Measurements from ENCODE around the gene CNNM3.
"Not testable (repeated sequence)": the region's sequence is repeated elsewhere in the genome, so short reads cannot be mapped to it uniquely, and the experiment has no call there.

DNA sequence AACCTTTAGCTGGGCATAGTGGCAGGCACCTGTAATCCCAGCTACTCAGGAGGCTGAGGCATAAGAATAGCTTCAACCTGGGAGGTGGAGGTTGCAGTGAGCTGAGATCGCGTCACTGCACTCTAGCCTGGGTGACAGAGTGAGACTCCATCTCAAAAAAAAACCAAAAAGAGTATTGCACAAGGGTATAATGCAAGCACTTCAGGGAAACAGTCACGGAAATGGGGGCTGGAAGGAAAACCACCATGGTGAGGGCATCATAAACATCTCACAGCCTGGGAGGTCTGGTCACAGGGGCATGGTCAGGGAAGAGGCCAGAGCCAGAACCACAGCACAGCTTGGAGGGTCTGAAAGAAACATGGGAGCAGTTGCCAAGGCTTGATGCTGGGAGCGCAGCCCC, 47.0 kb downstream of the CNNM3 start:
- TF ChIP-seq EZH2phosphoT487 (IDR thresholded peaks at IDR 0.05; ENCODE audit: low read depth, severe bottlenecking, unreplicated experiment), result not testable (repeated sequence)
- TF ChIP-seq, protein P1, sequence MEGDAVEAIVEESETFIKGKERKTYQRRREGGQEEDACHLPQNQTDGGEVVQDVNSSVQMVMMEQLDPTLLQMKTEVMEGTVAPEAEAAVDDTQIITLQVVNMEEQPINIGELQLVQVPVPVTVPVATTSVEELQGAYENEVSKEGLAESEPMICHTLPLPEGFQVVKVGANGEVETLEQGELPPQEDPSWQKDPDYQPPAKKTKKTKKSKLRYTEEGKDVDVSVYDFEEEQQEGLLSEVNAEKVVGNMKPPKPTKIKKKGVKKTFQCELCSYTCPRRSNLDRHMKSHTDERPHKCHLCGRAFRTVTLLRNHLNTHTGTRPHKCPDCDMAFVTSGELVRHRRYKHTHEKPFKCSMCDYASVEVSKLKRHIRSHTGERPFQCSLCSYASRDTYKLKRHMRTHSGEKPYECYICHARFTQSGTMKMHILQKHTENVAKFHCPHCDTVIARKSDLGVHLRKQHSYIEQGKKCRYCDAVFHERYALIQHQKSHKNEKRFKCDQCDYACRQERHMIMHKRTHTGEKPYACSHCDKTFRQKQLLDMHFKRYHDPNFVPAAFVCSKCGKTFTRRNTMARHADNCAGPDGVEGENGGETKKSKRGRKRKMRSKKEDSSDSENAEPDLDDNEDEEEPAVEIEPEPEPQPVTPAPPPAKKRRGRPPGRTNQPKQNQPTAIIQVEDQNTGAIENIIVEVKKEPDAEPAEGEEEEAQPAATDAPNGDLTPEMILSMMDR (IDR thresholded peaks at IDR 0.05; ENCODE audit: poor library complexity), result not testable (repeated sequence)

All from hepatocyte (in vitro differentiated cells).